ENCODE data around the gene FAM118B.
A peak's percentile ranks its signal among the peaks of the same experiment; 100 is the strongest.
"Not testable (repeated sequence)": the region's sequence is repeated elsewhere in the genome, so short reads cannot be mapped to it uniquely, and the experiment has no call there.

FAM118B gene

GRCh38 chr11:126277780-126278179 is 66.2 kb downstream of the FAM118B start:
- DNase-seq, result no peak

GRCh38 chr11:126279191-126279590 is 67.6 kb downstream of the FAM118B start:
- DNase-seq, result no peak

GRCh38 chr11:126280595-126280994 is 69.0 kb downstream of the FAM118B start:
- DNase-seq, result no peak

GRCh38 chr11:126281245-126281644 is 69.7 kb downstream of the FAM118B start:
- no peak for DNase-seq

- DNase-seq, result no peak
Measured at GRCh38 chr11:126281666-126282175, 70.1 kb downstream of the FAM118B start.

DNA sequence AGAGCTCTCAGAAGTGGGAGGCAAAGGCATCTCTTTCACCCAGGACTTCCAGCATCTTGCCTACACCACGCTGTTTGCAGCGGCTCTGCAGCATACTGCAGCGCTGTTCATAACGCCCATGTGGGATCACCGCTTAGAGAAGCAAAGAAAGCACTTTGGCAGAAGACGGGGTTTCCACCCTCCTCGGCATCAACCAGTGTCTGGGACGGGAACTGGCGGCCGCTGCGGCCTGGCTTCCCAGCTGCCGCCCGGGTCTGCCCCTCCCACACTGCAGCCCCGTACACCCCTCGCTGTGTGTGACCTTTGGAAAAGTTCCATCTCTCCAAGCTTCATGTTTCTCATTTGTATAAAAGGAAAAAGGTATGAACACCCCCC is 70.8 kb downstream of the FAM118B start:
- peak; percentile 36 for DNase-seq

DNA sequence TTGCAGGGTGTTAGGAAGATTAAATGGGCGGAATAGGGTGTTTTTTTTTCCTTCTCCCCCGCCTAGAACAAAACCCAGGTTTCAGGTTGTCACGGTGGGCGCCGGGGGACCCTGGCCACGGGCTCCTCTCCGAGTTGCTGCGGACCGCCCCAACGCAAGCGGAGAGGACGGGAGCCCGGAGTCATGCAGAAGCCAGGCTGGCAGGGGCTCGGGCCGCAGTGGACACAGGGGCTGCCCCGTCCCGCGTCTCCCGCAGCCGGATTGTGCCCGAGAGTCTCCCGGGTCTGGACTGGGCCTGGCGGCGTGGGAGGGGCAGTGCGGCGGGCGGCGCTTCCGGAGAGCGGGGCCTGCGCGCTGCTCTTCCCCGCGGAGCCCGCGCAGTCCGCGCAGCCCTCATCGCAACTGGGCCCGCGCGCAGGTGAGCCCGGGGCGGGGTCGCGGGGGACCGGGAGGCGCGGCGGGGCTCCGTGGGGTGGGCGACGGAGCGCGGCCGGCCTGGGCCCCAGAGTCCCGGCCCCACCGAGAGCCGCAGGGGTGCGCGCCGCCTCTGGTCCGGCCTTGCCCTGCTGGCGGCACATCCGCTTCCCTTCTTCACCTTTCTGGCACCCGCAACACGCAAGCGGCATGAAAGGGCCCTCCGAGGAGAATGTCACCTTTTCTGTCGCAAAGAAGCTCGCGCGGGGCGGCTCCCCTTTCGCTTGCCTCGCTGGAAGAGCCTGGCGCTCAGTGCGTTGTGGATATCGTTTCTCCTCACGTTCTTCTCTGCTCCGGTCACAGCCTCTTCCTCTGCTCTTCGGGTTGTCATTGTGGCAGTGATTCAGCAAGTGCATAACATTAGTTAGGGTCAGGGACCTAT is 71.4 kb downstream of the FAM118B start, which contains the start of gene TIRAP:
TSS of gene TIRAP (plus strand) at position 358 of the 856 bp plus-strand sequence. CDS start 7,802 bp downstream, outside the sequence.
- DNase-seq, result peak; percentile 63

- peak; percentile 83 for DNase-seq
Measured at GRCh38 chr11:126284829-126285228, 73.2 kb downstream of the FAM118B start.

DNA sequence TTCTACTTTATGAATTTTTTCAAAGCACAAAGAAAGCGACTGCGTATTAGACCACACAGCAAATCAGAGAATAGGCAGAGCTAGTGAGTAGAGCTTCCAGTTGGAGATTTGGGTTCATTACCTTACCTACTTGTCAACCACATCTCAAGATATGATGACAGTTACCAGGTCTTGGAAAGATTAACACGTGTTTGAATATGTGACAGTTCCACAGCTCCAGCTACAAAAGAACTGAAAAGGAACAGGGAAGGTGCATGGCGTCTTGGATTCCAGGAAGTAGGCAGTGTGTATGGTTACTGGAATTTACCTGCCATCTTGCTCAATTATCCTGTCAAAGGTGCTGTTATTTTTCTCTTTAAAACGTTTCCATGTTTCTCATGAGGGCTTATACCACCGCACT is 76.7 kb downstream of the FAM118B start:
- DNase-seq, result no peak

DNA sequence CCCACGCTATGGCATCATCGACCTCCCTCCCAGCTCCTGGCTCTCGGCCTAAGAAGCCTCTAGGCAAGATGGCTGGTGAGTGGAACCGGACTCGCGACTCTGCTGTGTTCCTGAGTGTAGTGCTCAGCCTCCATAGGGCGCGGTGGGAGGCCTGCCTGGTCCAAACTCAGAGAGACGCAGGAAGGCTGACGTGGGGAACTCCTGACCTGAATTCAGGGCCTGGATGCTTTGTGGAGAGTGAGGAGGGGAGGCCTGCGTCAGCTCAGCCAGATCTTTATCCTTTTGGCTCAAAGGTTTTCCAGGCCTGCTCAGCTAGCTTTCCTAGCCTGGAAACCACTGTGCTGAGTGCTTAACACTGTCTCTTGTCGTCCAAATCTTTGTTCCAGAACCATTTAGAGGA is 79.3 kb downstream of the FAM118B start:
- no peak for DNase-seq

DNA sequence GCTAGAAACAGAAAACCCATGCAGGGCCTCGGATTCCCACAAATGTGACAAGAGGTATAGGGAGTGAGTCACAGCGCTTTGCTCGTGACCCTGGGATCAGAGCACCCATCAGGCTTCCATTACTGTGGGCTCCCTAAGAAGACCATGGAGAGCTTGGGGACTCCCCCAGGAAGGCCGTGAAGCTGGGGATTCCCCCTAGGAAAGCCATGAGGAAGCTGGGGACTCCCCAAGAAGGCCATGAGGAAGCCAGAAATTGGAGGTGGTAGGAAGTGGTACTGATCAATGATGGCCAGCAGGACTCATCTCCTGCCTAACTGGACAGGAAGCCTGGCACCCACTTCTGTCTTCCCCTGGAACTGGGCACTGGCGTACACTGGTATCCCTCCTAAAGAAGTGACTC is 82.1 kb downstream of the FAM118B start:
- DNase-seq, result no peak

DNA sequence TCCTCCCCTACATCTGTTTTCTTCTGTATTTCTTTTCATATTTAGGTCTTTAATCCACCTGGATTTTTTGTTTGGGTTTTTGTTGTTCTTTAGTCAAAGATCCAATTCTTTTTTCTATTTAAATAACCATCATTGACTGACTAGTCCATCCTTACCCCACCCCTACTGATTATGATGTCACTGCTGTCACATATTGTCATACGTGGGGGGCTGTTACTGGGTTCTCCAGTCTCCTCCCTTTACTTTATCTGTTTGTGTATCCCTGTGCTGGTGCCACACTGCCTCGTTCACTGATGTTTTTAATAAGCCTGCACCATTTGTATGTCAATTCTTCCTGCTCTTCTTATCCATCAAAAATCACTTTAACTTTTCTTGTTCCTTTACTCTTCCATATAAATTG is 85.4 kb downstream of the FAM118B start:
- DNase-seq, result no peak

GRCh38 chr11:126303623-126304456 is 92.3 kb downstream of the FAM118B start, which contains the start of gene DCPS:
Gene DCPS, plus strand, starts transcription at chr11:126304060. Its CDS starts 21 bp downstream, at chr11:126304081.
- DNase-seq, result peak; percentile 88

GRCh38 chr11:126304457-126305075 is 93.0 kb downstream of the FAM118B start:
- peak; percentile 28 for DNase-seq

GRCh38 chr11:126305699-126306098 is 94.1 kb downstream of the FAM118B start:
- peak; percentile 31 for DNase-seq

DNA sequence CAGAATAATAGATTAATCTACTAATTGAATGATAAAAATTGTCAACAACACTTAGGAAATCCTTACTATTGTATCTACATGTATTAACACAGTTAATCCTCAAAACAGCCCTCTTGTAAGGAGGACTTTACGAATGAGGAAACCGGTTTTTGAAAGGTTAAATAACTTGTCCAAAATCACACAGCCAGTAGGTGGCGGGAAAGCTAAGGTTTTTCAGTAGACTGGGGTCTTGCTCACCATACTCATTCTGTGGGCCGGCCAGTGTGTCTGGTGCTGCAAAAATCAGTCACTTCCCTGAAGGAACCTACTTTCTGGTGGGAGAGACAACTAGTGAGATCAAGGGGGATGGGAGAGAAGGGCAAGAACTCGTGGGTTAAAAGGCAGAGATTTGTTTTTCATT is 96.1 kb downstream of the FAM118B start:
- DNase-seq, result no peak

GRCh38 chr11:126308271-126308671 is 96.7 kb downstream of the FAM118B start:
- no peak for DNase-seq

GRCh38 chr11:126308771-126309170 is 97.2 kb downstream of the FAM118B start:
- not testable (repeated sequence) for DNase-seq

DNA sequence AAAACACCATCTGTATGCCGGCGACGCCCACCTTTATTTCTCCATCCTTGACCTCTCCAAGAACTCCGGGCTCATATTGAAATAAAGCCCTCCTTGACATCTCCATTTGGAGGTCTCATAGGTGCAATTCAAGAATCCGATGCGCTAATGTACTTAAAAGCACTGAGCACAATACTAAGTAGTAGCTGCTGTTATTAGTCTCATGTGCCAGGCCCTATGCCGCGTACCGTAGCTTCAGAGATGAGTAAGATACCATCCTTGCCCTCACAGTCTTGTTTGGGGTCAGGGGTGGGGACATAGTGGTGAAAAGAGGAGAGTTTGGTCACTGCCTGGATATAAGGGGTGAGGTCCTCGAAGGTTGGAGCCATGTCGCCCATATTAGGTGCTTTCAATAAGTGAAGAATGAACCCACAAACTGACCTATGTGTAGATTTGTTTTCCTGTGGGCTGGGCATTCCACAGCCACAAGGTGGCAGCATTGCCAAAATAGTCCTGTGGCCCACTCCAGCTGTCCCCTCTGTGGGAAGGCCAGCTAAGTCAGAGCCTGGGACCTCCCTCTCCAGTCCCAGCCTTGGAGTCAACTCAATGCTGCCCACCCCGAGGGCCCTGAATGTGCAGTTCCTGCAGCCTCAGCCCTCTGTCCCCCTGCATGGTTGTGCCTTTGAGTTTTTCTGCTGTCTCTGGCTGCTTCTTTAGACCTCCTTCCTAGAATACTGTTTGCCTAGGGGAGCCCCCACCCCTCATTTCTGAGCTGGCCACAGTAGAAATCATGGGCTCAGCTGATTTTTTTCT is 98.8 kb downstream of the FAM118B start:
- peak; percentile 65 for DNase-seq

DNA sequence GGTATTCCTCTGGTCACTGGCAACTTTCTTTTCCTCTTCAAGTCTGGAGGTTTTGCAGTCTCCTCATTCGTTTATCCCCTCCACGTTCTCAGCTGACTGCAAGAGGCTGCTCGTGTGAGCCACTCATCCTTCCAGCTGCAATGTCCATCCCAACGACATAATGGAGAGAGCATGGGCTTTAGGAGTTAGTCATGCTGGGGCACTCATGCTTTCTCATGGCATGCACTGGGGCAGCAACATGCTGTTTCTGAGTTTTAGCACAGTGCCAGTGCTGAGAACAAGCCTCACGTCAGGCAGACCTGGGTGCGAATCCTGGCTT is 99.4 kb downstream of the FAM118B start:
- DNase-seq, result no peak

DNA sequence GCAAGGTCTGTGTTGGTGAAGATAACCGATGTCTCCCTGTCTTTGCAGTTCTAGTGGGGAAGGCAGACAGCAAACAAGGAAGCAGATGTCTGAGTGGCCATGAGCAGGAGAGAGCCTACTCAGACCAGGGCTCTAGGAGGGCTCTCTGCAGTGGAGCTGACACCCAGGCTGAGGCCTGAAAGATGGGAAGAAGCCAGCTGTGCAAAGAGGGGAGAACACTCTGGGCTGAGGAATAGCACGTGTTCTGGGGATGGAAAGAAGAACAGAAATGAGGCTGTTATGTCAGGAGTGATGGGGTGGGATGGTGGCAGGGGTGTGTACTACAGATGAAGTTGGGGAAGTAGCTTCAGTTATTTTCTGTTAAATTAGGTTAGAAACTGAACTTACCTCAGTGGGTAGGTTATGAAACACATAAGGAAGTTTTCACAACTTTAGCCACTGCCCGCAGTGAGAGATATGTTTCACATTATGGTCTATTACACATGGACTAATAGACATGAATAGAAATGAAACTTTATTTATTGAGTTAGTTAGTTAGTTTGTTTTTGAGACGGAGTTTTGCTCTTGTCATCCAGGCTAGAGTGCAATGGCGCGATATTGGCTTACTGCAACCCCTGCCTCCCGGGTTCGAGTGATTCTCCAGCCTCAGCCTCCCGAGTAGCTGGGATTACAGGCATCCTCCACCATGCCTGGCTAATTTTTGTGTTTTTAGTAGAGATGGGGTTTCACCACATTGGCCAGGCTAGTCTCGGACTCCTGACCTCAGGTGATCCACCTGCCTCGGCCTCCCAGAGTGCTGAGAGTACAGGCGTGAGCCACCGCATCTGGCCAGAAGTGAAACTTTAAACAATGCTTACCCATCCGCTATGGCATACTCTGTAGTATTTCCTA is 100.1 kb downstream of the FAM118B start:
- no peak for DNase-seq
